Activated CD8-positive, alpha-beta T cell treated with anti-CD3 and anti-CD28 coated beads for 36 hours (primary cell): ENCODE measurements around the gene FAM221B. TPM values are rescaled to one million over a fixed set of nuclear protein-coding genes. Genes with fewer than 3 reads are reported as not detected.

Experiments
- ATAC-seq: fragments of 200-7000 bp; cut with Tn5 transposase; one replicate; pipeline ENCODE4 v1.10.0; 2021; ENCODE audit warnings: mild to moderate bottlenecking, moderate library complexity
- CTCF ChIA-PET: fragments of 350-600 bp; sonication (Branson Sonifier 250); formaldehyde crosslinking; loops from one replicate; lab custom pipeline; 2021; ENCODE audit warnings: antibody characterized with exemption; lab: Charles Lee
- POLR2A ChIA-PET: fragments of 350-600 bp; sonication (Branson Sonifier 250); formaldehyde crosslinking; loops from one replicate; lab custom pipeline; 2021; ENCODE audit warnings: antibody characterized with exemption; lab: Charles Lee
- DNase-seq: peaks from one replicate; pipeline ENCODE4 v3.0.0-alpha.2; 2020
- H3K27ac Mint-ChIP-seq: one replicate; pipeline ENCODE4 v1.8.0; 2021; ENCODE audit warnings: mild to moderate bottlenecking, mixed read lengths
- H3K27me3 Mint-ChIP-seq: one replicate; pipeline ENCODE4 v1.8.0; 2021; ENCODE audit warnings: mixed read lengths
- H3K36me3 Mint-ChIP-seq: one replicate; pipeline ENCODE4 v1.8.0; 2021; ENCODE audit warnings: low read depth, mixed read lengths
- H3K4me1 Mint-ChIP-seq: one replicate; pipeline ENCODE4 v1.8.0; 2021; ENCODE audit warnings: low read depth, mixed read lengths
- H3K4me3 Mint-ChIP-seq: one replicate; pipeline ENCODE4 v1.8.0; 2021; ENCODE audit warnings: mild to moderate bottlenecking, moderate library complexity, mixed read lengths
- H3K9me3 Mint-ChIP-seq: one replicate; pipeline ENCODE4 v1.8.0; 2021; ENCODE audit warnings: mixed read lengths
- intact Hi-C: fragments of 100-400 bp; cut with micrococcal nuclease; formaldehyde crosslinking; loops from one replicate; pipeline ENCODE4 v1.10.0; 2022
- total RNA-seq, 2 experiments: library from RNA; stranded (reverse); gene quantifications; one replicate each; pipeline ENCODE4 v1.2.3, GENCODE V29; 2021
- TF ChIP-seq, protein P1 (sequence below): fragments of 200-600 bp; IDR thresholded peaks from one replicate; pipeline ENCODE4 v1.8.0; 2022; ENCODE audit warnings: antibody characterized with exemption, mild to moderate bottlenecking

FAM221B gene, protein sequence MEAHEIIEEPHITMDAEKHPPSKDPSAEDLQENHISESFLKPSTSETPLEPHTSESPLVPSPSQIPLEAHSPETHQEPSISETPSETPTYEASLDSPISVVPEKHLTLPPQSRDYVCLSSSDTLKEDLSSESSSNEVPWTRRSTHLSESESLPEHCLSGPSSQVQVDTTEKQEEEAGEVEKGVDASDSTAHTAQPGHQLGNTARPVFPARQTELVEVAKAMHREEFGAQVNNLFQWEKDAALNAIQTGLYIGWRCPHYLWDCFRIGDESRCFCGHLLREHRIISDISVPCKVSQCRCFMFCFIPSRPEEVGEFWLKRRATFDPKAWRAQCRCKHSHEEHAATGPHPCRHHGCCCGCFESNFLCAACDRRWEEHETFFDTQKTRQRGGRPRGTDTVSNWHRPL
- total RNA-seq: not detected

DNA sequence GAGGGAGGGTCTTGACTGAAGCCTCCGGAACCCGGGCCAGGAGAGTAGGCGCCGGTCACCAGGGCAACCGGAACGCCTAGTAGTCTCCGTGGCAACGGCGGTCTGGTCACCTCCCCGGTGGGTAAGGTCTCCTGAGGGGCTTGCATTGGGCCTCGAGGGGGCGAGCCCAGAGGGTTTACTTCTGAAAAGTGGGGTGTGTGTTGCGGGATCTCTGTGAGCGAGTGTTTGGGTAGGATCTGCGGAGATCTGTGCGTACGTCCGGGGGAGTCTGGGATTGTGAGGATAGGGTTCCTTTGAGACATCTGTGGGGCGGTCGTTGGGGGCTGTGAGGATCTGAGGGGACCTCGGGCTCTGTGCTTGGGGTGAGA, at the start of gene FAM221B:
Gene FAM221B, minus strand, starts transcription at position 17 of the 368 bp plus-strand sequence. CDS start 2,571 bp downstream, outside the sequence.
- ATAC-seq (no peak), DNase-seq (peak; percentile 49)
- TF ChIP-seq, protein P1, sequence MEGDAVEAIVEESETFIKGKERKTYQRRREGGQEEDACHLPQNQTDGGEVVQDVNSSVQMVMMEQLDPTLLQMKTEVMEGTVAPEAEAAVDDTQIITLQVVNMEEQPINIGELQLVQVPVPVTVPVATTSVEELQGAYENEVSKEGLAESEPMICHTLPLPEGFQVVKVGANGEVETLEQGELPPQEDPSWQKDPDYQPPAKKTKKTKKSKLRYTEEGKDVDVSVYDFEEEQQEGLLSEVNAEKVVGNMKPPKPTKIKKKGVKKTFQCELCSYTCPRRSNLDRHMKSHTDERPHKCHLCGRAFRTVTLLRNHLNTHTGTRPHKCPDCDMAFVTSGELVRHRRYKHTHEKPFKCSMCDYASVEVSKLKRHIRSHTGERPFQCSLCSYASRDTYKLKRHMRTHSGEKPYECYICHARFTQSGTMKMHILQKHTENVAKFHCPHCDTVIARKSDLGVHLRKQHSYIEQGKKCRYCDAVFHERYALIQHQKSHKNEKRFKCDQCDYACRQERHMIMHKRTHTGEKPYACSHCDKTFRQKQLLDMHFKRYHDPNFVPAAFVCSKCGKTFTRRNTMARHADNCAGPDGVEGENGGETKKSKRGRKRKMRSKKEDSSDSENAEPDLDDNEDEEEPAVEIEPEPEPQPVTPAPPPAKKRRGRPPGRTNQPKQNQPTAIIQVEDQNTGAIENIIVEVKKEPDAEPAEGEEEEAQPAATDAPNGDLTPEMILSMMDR: no peak
- peak within 1 kb of the TSS; percentile 89 for H3K27ac Mint-ChIP-seq
- H3K9me3 Mint-ChIP-seq: no peaks in the 10 kb centered on the region
- POLR2A ChIA-PET: interaction anchor here (1.0 to 1.2 kb wide), 2 partner anchors 11 to 17 kb away, joined by 3 to 6 read pairs; partner anchors contain the start of gene SPAG8
- intact Hi-C loops: no loop called here
- H3K4me1 Mint-ChIP-seq: peaks cover 24% of the 10 kb centered on the region
- H3K4me3 Mint-ChIP-seq: peak within 1 kb of the TSS; percentile 86
- H3K36me3 Mint-ChIP-seq: no peaks in the 10 kb centered on the region
- H3K27me3 Mint-ChIP-seq: no peaks in the 10 kb centered on the region
- CTCF ChIA-PET: interaction anchor here (0.6 to 4.8 kb wide), 6 partner anchors 16 to 97 kb away, joined by 3 to 54 read pairs (median 4); no protein-coding TSS in a partner anchor

DNA sequence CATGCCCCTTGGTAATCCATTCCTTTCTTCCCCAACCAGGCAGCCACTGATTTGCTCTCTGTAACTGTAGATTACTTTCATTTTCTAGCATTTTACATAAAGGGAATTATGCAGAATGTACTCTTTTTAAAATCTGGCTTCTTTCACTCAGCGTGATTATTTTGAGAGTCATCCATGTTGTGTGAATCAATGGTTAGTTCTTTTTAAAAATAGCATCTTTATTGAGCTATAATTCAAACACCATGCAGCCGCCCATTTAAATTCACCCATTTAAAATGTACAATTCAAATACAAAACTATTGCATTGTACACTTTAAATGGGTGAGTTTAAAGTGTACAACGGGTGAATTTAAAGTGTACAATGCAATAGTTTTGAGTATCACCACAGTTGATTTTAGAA, 44.0 kb upstream of the FAM221B start:
- H3K4me1 Mint-ChIP-seq: no peaks in the 10 kb centered on the region
- POLR2A ChIA-PET: no interaction called here
- CTCF ChIA-PET: interaction anchor here (0.6 to 2.3 kb wide), 3 partner anchors 10 to 177 kb away, joined by 3 to 8 read pairs (median 4); no protein-coding TSS in a partner anchor
- intact Hi-C loops: no loop called here
- peaks cover 4% of the 10 kb centered on the region for H3K9me3 Mint-ChIP-seq
- ATAC-seq (no peak), DNase-seq (no peak)
- TF ChIP-seq, protein P1: no peak
- H3K27ac Mint-ChIP-seq: no peak overlapping the region
- H3K36me3 Mint-ChIP-seq: no peaks in the 10 kb centered on the region
- H3K27me3 Mint-ChIP-seq: peaks cover 2% of the 10 kb centered on the region
- H3K4me3 Mint-ChIP-seq: no peak overlapping the region

GRCh38 chr9:35871545-35871944, 43.0 kb upstream of the FAM221B start:
- POLR2A ChIA-PET: interaction anchor here (0.8 kb wide), 1 partner anchor 16 kb away, joined by 3 read pairs; no protein-coding TSS in a partner anchor
- Mint-ChIP-seq H3K9me3 (no peaks in the 10 kb centered on the region), H3K36me3 (no peaks in the 10 kb centered on the region), H3K27me3 (peaks cover 2% of the 10 kb centered on the region), H3K4me3 (no peak overlapping the region), H3K27ac (no peak overlapping the region), H3K4me1 (no peaks in the 10 kb centered on the region)
- CTCF ChIA-PET: interaction anchor here (2.3 kb wide), 1 partner anchor 82 kb away, joined by 8 read pairs; no protein-coding TSS in a partner anchor
- DNase-seq (no peak), ATAC-seq (no peak)
- intact Hi-C loops: no loop called here
- TF ChIP-seq, protein P1: no peak

GRCh38 chr9:35870351-35870923, 41.9 kb upstream of the FAM221B start, which contains the start of gene OR13J1:
Gene OR13J1, minus strand, starts transcription at chr9:35870401. Its CDS starts 0 bp downstream, at chr9:35870401.
- ATAC-seq (no peak), DNase-seq (no peak)
- intact Hi-C loops: no loop called here
- TF ChIP-seq, protein P1: no peak
- no peak within 1 kb of the TSS for H3K27ac Mint-ChIP-seq
- H3K27me3 Mint-ChIP-seq: peaks cover 3% of the 10 kb centered on the region
- POLR2A ChIA-PET: interaction anchor here (0.5 to 0.9 kb wide), 2 partner anchors 12 to 15 kb away, joined by 3 to 5 read pairs; no protein-coding TSS in a partner anchor
- CTCF ChIA-PET: interaction anchor here (0.7 to 1.4 kb wide), 2 partner anchors 12 to 27 kb away, joined by 3 read pairs; no protein-coding TSS in a partner anchor
- no peak within 1 kb of the TSS for H3K4me3 Mint-ChIP-seq
- H3K9me3 Mint-ChIP-seq: no peaks in the 10 kb centered on the region
- no peaks in the 10 kb centered on the region for H3K36me3 Mint-ChIP-seq
- H3K4me1 Mint-ChIP-seq: no peaks in the 10 kb centered on the region
